AG04449 (cell line): ENCODE data around the gene CRABP1.
"Not testable (repeated sequence)": the region's sequence is repeated elsewhere in the genome, so short reads cannot be mapped to it uniquely, and the experiment has no call there.

Experiments
- CTCF ChIA-PET: fragments of 350-600 bp; formaldehyde crosslinking; extraction: SDS; loops from one replicate; lab custom pipeline; 2021; ENCODE audit warnings: antibody characterized with exemption; lab: Yijun Ruan, JAX
- POLR2A ChIA-PET: fragments of 400-600, 350-600 bp; formaldehyde crosslinking; extraction: SDS; loops from one replicate; lab custom pipeline; 2020; ENCODE audit warnings: antibody characterized with exemption, inconsistent platforms; lab: Yijun Ruan, JAX
- DNase-seq: peaks from one replicate; pipeline ENCODE4 v3.0.0-alpha.2; 2010; ENCODE audit warnings: low read depth, low spot score
- H3K4me3 ChIP-seq: 2 replicates; pipeline ENCODE4 v1.5.1; 2011; ENCODE audit warnings: low read depth, mild to moderate bottlenecking, control low read depth, low read length
- TF ChIP-seq, protein P1 (sequence below): IDR thresholded peaks from one replicate; pipeline ENCODE4 v1.5.1; 2011; ENCODE audit warnings: mild to moderate bottlenecking, moderate library complexity, low read length, control low read depth, inconsistent platforms; ENCODE audit not compliant: insufficient read depth; ENCODE audit errors: missing control alignments

CRABP1 gene

DNA sequence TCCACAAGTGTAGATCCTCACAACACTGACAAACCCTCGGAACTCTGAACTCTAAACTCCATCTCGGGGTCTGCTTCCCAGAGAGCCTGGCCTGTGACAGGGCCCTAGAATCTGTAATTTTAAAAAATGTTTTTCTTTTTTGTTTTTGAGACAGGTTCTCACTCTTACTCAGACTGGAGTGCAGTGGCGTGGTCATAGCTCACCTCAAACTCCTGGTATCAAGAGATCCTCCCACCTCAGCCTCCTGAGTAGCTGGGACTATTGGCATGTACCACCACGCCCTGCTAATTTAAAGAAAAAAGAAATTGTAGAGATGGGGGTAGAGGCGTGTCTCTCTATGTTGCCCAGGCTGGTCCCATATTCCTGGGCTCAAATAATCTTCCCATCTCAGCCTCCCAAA, 26.2 kb downstream of the CRABP1 start:
- TF ChIP-seq, protein P1, sequence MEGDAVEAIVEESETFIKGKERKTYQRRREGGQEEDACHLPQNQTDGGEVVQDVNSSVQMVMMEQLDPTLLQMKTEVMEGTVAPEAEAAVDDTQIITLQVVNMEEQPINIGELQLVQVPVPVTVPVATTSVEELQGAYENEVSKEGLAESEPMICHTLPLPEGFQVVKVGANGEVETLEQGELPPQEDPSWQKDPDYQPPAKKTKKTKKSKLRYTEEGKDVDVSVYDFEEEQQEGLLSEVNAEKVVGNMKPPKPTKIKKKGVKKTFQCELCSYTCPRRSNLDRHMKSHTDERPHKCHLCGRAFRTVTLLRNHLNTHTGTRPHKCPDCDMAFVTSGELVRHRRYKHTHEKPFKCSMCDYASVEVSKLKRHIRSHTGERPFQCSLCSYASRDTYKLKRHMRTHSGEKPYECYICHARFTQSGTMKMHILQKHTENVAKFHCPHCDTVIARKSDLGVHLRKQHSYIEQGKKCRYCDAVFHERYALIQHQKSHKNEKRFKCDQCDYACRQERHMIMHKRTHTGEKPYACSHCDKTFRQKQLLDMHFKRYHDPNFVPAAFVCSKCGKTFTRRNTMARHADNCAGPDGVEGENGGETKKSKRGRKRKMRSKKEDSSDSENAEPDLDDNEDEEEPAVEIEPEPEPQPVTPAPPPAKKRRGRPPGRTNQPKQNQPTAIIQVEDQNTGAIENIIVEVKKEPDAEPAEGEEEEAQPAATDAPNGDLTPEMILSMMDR: no peak
- H3K4me3 ChIP-seq: no peak overlapping the region
- POLR2A ChIA-PET: no interaction called here
- CTCF ChIA-PET: interaction anchor here (0.8 kb wide), 1 partner anchor 57 kb away, joined by 3 read pairs; no protein-coding TSS in a partner anchor
- no peak for DNase-seq

DNA sequence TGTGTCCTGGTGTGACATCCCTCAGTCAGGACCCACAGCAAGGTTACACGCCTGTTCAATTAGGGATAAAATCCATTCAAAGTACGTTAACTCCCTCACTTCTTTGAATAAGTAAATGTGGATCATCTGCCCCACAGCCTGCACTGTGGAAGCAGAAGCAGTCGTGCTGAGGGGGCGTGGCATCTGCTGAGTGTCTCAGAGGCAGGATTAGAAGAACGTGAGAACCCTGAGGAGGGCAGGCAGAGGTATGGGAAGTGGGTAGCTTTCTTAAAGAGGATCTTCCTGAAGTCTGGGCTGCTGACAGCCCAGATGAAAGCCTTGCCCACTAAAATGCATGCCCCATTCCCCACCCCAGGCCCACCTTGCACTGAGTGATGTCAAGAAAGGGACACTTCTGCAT, 28.5 kb downstream of the CRABP1 start:
- DNase-seq: no peak
- TF ChIP-seq, protein P1: no peak
- no peak overlapping the region for H3K4me3 ChIP-seq
- ChIA-PET CTCF (interaction anchor here (1.5 kb wide), 1 partner anchor 14 kb away, joined by 3 read pairs; no protein-coding TSS in a partner anchor), POLR2A (no interaction called here)

DNA sequence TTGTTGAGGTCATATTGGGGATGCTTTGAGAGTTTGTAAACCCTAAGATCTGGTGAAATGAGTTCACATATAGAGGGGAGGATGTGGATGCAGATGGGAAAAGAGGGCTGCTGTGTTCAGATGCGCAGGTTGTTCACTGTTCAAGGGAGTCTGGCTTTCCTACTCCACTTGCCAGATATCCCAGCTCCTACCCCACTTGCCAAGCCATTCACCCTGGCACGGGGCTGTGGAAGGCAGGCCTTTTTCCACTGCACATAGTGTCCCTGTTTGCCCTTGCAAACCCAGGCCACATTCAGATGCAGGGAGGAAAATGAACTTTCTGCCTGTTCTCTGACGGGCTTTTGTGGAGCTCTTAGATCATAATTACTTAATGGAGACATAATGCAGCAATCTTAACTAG, 29.0 kb downstream of the CRABP1 start:
- TF ChIP-seq, protein P1: no peak
- ChIA-PET POLR2A (no interaction called here), CTCF (interaction anchor here (1.2 to 1.5 kb wide), 3 partner anchors 14 to 48 kb away, joined by 3 to 4 read pairs (median 3); no protein-coding TSS in a partner anchor)
- no peak for DNase-seq
- H3K4me3 ChIP-seq: no peak overlapping the region

DNA sequence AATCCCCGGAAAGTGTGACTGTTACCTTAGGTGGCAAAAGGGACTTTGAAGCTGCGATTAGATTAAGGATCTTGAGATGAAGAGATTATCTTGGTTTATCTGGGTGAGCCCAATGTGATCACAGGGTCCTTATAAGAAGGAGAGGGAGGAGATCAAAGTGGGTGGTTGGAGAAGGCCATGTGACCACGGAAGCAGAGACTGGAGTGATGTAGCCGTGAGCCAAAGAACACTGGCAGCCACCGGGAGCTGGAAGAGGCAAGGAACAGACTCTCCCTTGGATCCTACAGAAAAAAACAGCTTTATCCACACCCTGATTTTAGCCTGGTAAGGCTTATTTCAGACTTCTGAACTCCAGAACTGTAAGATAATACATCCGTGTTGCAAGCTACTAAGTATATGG, 29.9 kb downstream of the CRABP1 start:
- no peak for DNase-seq
- ChIA-PET POLR2A (no interaction called here), CTCF (interaction anchor here (1.2 to 1.3 kb wide), 2 partner anchors 14 to 48 kb away, joined by 3 to 4 read pairs; no protein-coding TSS in a partner anchor)
- H3K4me3 ChIP-seq: no peak overlapping the region
- TF ChIP-seq, protein P1: no peak

DNA sequence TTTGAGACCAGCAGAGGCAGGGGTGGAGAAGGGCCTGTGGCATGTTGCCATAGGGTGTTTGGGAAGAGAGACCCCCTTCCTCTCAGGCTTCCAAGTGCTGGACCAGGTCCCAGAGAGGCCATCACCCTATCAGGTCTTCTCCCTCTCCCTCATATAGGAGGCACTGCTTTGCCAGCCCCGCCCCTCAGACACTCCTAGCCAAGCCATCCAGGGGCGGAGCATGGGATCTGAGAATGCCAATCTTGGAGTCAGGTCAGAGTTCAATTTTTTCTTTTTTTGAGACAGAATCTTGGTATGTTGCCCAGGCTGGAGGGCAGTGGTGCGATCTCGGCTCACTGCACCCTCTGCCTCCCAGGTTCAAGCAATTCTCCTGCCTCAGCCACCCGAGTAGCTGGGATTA, 32.7 kb downstream of the CRABP1 start:
- POLR2A ChIA-PET: no interaction called here
- no peak for DNase-seq
- no peak overlapping the region for H3K4me3 ChIP-seq
- TF ChIP-seq, protein P1: no peak
- CTCF ChIA-PET: interaction anchor here (0.8 kb wide), 1 partner anchor 50 kb away, joined by 3 read pairs; no protein-coding TSS in a partner anchor

DNA sequence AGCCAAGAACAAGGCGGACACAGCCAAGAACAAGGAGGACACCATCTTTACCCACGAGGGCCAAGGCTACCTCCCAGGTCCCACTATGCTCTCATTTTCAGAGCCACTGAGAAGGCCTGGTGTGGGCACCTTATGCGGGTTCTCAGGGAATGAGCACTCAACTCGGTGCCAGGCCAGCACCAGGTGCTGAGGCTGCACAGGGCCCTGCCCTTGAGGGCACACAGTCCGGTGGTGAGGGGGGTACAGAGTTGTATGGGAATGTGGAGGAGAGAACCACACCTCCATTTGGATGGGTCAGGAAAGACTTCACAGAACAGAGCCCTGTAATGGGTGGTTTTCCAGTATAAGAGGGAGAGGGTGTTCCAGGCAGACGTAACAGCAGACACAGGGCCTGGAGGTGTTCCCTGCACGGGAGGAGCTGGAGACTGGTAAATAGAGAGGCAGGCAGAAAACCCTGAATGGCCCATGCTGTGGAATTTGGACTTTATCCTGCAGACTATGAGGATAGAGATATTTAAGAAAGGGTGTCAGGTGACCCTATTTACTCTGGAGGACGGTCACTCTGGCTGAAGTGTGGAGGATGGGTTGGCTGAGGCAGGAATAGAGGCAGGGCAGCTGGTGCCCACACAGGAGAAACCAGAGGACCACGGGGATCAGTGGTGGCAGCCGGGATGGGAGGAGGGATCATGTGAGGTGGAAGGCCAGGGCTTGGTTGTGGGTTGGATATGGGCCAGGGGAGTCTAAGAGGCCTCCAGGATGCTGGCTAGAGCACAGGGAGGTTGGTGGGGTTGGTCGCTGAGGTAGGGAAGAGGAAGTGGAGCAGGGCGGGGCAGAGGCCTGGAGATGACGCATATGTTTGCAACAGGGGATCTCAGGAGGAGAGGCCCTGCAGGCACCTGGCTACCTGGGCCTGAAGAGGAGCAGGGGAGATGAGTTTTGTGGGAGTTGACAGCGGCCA, 34.6 kb downstream of the CRABP1 start:
- TF ChIP-seq, protein P1: no peak
- no peak for DNase-seq
- no peak overlapping the region for H3K4me3 ChIP-seq
- ChIA-PET POLR2A (no interaction called here), CTCF (no interaction called here)

DNA sequence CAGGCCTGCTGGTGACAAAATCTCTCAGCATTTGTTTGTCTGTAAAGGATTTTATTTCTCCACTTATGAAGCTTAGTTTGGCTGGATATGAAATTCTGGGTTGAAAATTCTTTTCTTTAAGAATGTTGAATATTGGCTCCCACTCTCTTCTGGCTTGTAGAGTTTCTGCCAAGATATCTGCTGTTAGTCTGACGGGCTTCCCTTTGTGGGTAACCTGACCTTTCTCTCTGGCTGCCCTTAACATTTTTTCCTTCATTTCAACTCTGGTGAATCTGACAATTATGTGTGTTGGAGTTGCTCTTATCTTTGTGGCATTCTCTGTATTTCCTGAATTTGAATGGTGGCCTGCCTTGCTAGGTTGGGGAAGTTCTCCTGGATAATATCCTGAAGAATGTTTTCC, 40.0 kb downstream of the CRABP1 start:
- CTCF ChIA-PET, POLR2A ChIA-PET, H3K4me3 ChIP-seq, DNase-seq: not testable (repeated sequence)
